ENCODE measurements around the gene RBM20. TPM values are rescaled to one million over a fixed set of nuclear protein-coding genes. Genes with fewer than 3 reads are reported as not detected.
"Not testable (repeated sequence)": the region's sequence is repeated elsewhere in the genome, so short reads cannot be mapped to it uniquely, and the experiment has no call there.

Gene RBM20
- total RNA-seq, 1 donor from 2014 or later: 101 TPM

GRCh38 chr10:110762109-110762848, 118.1 kb downstream of the RBM20 start:
- TF ChIP-seq, protein P1, sequence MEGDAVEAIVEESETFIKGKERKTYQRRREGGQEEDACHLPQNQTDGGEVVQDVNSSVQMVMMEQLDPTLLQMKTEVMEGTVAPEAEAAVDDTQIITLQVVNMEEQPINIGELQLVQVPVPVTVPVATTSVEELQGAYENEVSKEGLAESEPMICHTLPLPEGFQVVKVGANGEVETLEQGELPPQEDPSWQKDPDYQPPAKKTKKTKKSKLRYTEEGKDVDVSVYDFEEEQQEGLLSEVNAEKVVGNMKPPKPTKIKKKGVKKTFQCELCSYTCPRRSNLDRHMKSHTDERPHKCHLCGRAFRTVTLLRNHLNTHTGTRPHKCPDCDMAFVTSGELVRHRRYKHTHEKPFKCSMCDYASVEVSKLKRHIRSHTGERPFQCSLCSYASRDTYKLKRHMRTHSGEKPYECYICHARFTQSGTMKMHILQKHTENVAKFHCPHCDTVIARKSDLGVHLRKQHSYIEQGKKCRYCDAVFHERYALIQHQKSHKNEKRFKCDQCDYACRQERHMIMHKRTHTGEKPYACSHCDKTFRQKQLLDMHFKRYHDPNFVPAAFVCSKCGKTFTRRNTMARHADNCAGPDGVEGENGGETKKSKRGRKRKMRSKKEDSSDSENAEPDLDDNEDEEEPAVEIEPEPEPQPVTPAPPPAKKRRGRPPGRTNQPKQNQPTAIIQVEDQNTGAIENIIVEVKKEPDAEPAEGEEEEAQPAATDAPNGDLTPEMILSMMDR (IDR thresholded peaks at IDR 0.05; ENCODE audit: borderline replicate concordance): no peak
- Histone ChIP-seq H3K4me1 (peaks cover 54% of the 10 kb centered on the region), H3K9me3 (replicated peaks) (no peaks in the 10 kb centered on the region), H3K4me3 (peak overlapping the region; percentile 41), H3K27ac (replicated peaks) (peak overlapping the region; percentile 87), H3K27me3 (ENCODE audit: low read depth) (no peaks in the 10 kb centered on the region), H3K36me3 (no peaks in the 10 kb centered on the region)
- no peak for DNase-seq
- intact Hi-C loops (cut with micrococcal nuclease): no loop called here

GRCh38 chr10:110762849-110763211, 118.7 kb downstream of the RBM20 start:
- Histone ChIP-seq H3K4me3 (peak overlapping the region; percentile 41), H3K27me3 (ENCODE audit: low read depth) (no peaks in the 10 kb centered on the region), H3K4me1 (peaks cover 49% of the 10 kb centered on the region), H3K9me3 (replicated peaks) (no peaks in the 10 kb centered on the region), H3K27ac (replicated peaks) (peak overlapping the region; percentile 87), H3K36me3 (no peaks in the 10 kb centered on the region)
- peak; percentile 54 for DNase-seq
- intact Hi-C loops (cut with micrococcal nuclease): no loop called here
- TF ChIP-seq, protein P1 (IDR thresholded peaks at IDR 0.05; ENCODE audit: borderline replicate concordance): no peak

DNA sequence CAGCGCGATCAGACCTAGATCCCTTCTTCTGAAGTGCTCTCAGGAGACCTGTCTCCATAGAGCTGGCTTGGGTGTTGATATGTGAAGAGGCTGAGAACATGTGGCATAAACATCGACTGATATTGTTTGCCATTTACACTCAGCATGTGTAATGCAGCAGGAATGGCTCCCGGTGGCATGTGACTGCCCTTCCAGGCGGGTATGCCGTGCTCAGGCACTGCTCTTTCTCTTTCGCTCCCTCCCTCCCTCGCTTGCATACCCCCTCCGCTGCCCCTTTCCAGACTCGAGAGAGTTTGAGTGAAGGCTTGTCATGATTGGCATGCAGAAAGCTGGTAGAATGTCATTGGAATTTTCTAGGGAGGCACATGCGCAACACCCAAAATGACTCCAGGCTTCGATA, 120.2 kb downstream of the RBM20 start:
- TF ChIP-seq, protein P1 (IDR thresholded peaks at IDR 0.05; ENCODE audit: borderline replicate concordance): no peak
- Histone ChIP-seq H3K4me1 (peaks cover 41% of the 10 kb centered on the region), H3K27ac (replicated peaks) (peak overlapping the region; percentile 87), H3K27me3 (ENCODE audit: low read depth) (no peaks in the 10 kb centered on the region), H3K9me3 (replicated peaks) (no peaks in the 10 kb centered on the region), H3K36me3 (no peaks in the 10 kb centered on the region), H3K4me3 (peak overlapping the region; percentile 61)
- DNase-seq: peak; percentile 75
- intact Hi-C loops (cut with micrococcal nuclease): no loop called here

GRCh38 chr10:110764793-110765512, 120.8 kb downstream of the RBM20 start:
- Histone ChIP-seq H3K4me1 (peaks cover 41% of the 10 kb centered on the region), H3K9me3 (replicated peaks) (no peaks in the 10 kb centered on the region), H3K4me3 (peak overlapping the region; percentile 61), H3K27ac (replicated peaks) (peak overlapping the region; percentile 87), H3K27me3 (ENCODE audit: low read depth) (no peaks in the 10 kb centered on the region), H3K36me3 (no peaks in the 10 kb centered on the region)
- intact Hi-C loops (cut with micrococcal nuclease): no loop called here
- TF ChIP-seq, protein P1 (IDR thresholded peaks at IDR 0.05; ENCODE audit: borderline replicate concordance): no peak
- DNase-seq: no peak

GRCh38 chr10:110765513-110766319, 121.6 kb downstream of the RBM20 start:
- TF ChIP-seq, protein P1 (IDR thresholded peaks at IDR 0.05; ENCODE audit: borderline replicate concordance): no peak
- no peaks in the 10 kb centered on the region for H3K36me3 ChIP-seq
- no peak for DNase-seq
- H3K27ac ChIP-seq (replicated peaks): peak overlapping the region; percentile 87
- H3K4me3 ChIP-seq: peak overlapping the region; percentile 61
- H3K27me3 ChIP-seq (ENCODE audit: low read depth): no peaks in the 10 kb centered on the region
- intact Hi-C loops (cut with micrococcal nuclease): no loop called here
- no peaks in the 10 kb centered on the region for H3K9me3 ChIP-seq (replicated peaks)
- peaks cover 38% of the 10 kb centered on the region for H3K4me1 ChIP-seq

GRCh38 chr10:110767601-110768000, 123.5 kb downstream of the RBM20 start:
- intact Hi-C loops (cut with micrococcal nuclease); H3K27me3 ChIP-seq (ENCODE audit: low read depth); H3K9me3 ChIP-seq (replicated peaks); H3K36me3 ChIP-seq; DNase-seq: not testable (repeated sequence)
- H3K27ac ChIP-seq (replicated peaks): peak overlapping the region; percentile 85
- H3K4me3 ChIP-seq: peak overlapping the region; percentile 59
- H3K4me1 ChIP-seq: peaks cover 37% of the 10 kb centered on the region

Data from left ventricle myocardium inferior (tissue), 1 donor.